ENCODE data around the gene TENM3.

DNA sequence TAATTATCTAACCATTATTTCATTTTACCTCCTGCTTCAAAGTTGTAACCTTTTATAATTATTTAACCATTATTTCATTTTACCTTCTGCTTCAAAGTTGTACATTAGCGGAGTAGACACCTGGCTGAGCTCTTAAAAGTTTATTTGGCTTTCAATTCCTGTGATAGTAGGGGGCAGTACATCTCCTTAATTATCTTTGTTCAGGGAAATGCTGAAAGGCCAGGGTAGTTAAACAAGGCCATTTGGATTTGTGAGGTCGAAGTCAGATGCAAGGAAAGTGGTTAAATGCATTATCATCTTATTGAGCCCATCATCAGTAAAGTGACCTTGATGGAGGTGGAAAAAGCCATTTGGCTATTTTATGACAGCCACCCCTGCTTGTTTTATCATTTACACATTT is 210.6 kb downstream of the TENM3 start:
- no peak for TF ChIP-seq EZH2phosphoT487 (IDR thresholded peaks at IDR 0.05; ENCODE audit: borderline replicate concordance, low read depth)
- TF ChIP-seq TAF1 (IDR thresholded peaks at IDR 0.05; ENCODE audit: borderline replicate concordance, low read depth, low read length), result no peak
- TF ChIP-seq, protein P1, sequence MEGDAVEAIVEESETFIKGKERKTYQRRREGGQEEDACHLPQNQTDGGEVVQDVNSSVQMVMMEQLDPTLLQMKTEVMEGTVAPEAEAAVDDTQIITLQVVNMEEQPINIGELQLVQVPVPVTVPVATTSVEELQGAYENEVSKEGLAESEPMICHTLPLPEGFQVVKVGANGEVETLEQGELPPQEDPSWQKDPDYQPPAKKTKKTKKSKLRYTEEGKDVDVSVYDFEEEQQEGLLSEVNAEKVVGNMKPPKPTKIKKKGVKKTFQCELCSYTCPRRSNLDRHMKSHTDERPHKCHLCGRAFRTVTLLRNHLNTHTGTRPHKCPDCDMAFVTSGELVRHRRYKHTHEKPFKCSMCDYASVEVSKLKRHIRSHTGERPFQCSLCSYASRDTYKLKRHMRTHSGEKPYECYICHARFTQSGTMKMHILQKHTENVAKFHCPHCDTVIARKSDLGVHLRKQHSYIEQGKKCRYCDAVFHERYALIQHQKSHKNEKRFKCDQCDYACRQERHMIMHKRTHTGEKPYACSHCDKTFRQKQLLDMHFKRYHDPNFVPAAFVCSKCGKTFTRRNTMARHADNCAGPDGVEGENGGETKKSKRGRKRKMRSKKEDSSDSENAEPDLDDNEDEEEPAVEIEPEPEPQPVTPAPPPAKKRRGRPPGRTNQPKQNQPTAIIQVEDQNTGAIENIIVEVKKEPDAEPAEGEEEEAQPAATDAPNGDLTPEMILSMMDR (IDR thresholded peaks at IDR 0.05), result no peak
- no peak for TF ChIP-seq GABPA (IDR thresholded peaks at IDR 0.05; ENCODE audit: low read depth)
- no peak for TF ChIP-seq RXRA (IDR thresholded peaks at IDR 0.05; ENCODE audit: borderline replicate concordance, low read depth)
- TF ChIP-seq, protein P2, sequence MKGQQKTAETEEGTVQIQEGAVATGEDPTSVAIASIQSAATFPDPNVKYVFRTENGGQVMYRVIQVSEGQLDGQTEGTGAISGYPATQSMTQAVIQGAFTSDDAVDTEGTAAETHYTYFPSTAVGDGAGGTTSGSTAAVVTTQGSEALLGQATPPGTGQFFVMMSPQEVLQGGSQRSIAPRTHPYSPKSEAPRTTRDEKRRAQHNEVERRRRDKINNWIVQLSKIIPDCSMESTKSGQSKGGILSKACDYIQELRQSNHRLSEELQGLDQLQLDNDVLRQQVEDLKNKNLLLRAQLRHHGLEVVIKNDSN (IDR thresholded peaks at IDR 0.05; ENCODE audit: borderline replicate concordance, low read depth), result no peak
- no peak for TF ChIP-seq RAD21 (IDR thresholded peaks at IDR 0.05; ENCODE audit: low read length)
- TF ChIP-seq RFX5 (IDR thresholded peaks at IDR 0.05; ENCODE audit: low read length), result no peak
- TF ChIP-seq MXI1 (IDR thresholded peaks at IDR 0.05; ENCODE audit: low read depth, low read length), result no peak
- no peak for TF ChIP-seq EP300 (IDR thresholded peaks at IDR 0.05; ENCODE audit: borderline replicate concordance in 1 of 2, low read depth in 1 of 2, low read length in 1 of 2)
- no peak for TF ChIP-seq GATA2 (CRISPR knock-in tag; IDR thresholded peaks at IDR 0.05)
- TF ChIP-seq, protein P3, sequence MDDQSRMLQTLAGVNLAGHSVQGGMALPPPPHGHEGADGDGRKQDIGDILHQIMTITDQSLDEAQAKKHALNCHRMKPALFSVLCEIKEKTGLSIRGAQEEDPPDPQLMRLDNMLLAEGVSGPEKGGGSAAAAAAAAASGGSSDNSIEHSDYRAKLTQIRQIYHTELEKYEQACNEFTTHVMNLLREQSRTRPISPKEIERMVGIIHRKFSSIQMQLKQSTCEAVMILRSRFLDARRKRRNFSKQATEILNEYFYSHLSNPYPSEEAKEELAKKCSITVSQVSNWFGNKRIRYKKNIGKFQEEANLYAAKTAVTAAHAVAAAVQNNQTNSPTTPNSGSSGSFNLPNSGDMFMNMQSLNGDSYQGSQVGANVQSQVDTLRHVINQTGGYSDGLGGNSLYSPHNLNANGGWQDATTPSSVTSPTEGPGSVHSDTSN (IDR thresholded peaks at IDR 0.05), result no peak
- TF ChIP-seq JUND (IDR thresholded peaks at IDR 0.05), result no peak
- TF ChIP-seq, protein P4, sequence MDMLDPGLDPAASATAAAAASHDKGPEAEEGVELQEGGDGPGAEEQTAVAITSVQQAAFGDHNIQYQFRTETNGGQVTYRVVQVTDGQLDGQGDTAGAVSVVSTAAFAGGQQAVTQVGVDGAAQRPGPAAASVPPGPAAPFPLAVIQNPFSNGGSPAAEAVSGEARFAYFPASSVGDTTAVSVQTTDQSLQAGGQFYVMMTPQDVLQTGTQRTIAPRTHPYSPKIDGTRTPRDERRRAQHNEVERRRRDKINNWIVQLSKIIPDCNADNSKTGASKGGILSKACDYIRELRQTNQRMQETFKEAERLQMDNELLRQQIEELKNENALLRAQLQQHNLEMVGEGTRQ (IDR thresholded peaks at IDR 0.05; ENCODE audit: borderline replicate concordance, low read depth, low read length), result no peak
